IPS DF 4.7 (cell line): ENCODE results near the gene CDK2.

Experiments
- DNase-seq: peaks from one replicate; pipeline ENCODE4 v3.0.0-alpha.2; 2013; ENCODE audit warnings: low spot score; ENCODE audit errors: extremely low read depth

CDK2 gene

GRCh38 chr12:56011509-56012090 lies 45.0 kb downstream of the CDK2 start:
- DNase-seq, result no peak

GRCh38 chr12:56013482-56013881 lies 46.9 kb downstream of the CDK2 start:
- no peak for DNase-seq

- no peak for DNase-seq
Observed at GRCh38 chr12:56014205-56014604, 47.6 kb downstream of the CDK2 start.

- no peak for DNase-seq
Observed at GRCh38 chr12:56017181-56017580, 50.6 kb downstream of the CDK2 start.

GRCh38 chr12:56018356-56018755 lies 51.7 kb downstream of the CDK2 start:
- no peak for DNase-seq

GRCh38 chr12:56020423-56021184 lies 54.0 kb downstream of the CDK2 start, which contains the start of gene IKZF4:
Gene IKZF4, plus strand, starts transcription at chr12:56021043. Its CDS starts 451 bp downstream, at chr12:56021494.
- DNase-seq, result no peak

GRCh38 chr12:56021889-56022497 lies 55.4 kb downstream of the CDK2 start:
- DNase-seq, result no peak
